HL-60 (cell line): Measurements from ENCODE around the gene MEX3B.

ENCODE experiments used
- DNase-seq, 2 experiments: peaks; one replicate each; pipeline ENCODE4 v3.0.0-alpha.2; 2010 to 2020; ENCODE audit warnings: low read depth in 1 of 2, low spot score in 1 of 2
- H3K27ac ChIP-seq: fragments of 250-450 bp; sonication (Bioruptor Pico); replicated peaks from 2 replicates; pipeline ENCODE4 v1.5.1; 2020; ENCODE audit warnings: mild to moderate bottlenecking, moderate library complexity
- H3K27me3 ChIP-seq: fragments of 250-450 bp; sonication (Bioruptor Pico); 2 replicates; pipeline ENCODE4 v1.5.1; 2021; ENCODE audit warnings: mild to moderate bottlenecking, moderate library complexity; ENCODE audit not compliant: insufficient read depth, poor library complexity, severe bottlenecking
- H3K4me3 ChIP-seq: replicated peaks from 2 replicates; pipeline ENCODE4 v1.5.1; 2011; ENCODE audit warnings: mild to moderate bottlenecking, control low read depth, low read length; ENCODE audit not compliant: insufficient read depth
- GABPA ChIP-seq: IDR thresholded peaks from 2 replicates; pipeline ENCODE4 v1.6.1; 2012; ENCODE audit warnings: low read depth
- POLR2AphosphoS5 ChIP-seq: IDR thresholded peaks from 2 replicates; pipeline ENCODE4 v1.6.1; 2012; ENCODE audit warnings: low read depth
- SPI1 ChIP-seq: IDR thresholded peaks from 2 replicates; pipeline ENCODE4 v1.6.1; 2012; ENCODE audit warnings: low read depth, mild to moderate bottlenecking, borderline replicate concordance
- TF ChIP-seq, protein P1 (sequence below): IDR thresholded peaks from 2 replicates; pipeline ENCODE4 v1.6.1; 2012; ENCODE audit warnings: low read depth; ENCODE audit not compliant: insufficient replicate concordance
- TF ChIP-seq, protein P2 (sequence below): IDR thresholded peaks from one replicate; pipeline ENCODE4 v1.5.1; 2011; ENCODE audit warnings: low read length, control low read depth, inconsistent platforms; ENCODE audit not compliant: insufficient read depth

The MEX3B gene

DNA sequence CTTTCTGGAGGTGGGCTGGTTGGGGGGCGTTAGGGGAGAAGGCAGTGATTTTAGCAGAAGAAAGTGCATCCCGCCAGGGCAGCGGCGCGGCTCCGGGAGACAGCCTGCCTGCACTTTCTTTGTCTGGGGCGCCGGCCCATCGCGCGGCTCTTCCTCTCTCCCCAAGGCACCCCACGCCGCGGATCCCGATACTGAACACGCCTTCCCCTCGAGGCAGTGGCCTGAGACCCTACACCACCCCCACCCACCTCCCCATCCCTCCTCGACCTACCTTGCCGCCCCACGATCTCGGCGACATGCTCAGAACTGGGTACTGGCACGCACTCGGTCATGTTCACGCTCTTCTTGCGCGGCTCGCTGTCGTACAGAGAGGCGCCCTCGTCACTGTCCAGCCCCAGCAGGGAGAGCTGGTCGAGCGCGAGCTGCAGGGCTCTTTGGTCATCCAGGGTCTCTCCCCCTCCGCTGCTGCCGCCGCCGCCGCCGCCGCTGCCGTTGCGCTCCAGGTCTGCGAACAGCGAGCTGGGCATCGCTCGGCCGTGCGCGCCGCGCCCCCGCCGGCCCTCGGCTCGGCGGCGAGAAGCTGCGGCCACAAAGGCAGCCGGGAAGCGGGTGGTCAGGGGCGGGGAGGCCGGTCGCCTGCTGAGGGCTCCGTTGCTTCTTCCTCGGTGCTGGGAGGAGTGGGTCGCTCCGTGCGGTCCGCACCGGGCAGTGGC, 483 bp downstream of the MEX3B start:
- DNase-seq = peak in 1 of 2 experiments; percentile 21
- Histone ChIP-seq H3K27me3 (peaks cover 12% of the 10 kb centered on the region), H3K4me3 (peak overlapping the region; percentile 73), H3K27ac (peak overlapping the region; percentile 79)
- TF ChIP-seq POLR2AphosphoS5 (no peak), GABPA (no peak), SPI1 (no peak)
- TF ChIP-seq, protein P1, sequence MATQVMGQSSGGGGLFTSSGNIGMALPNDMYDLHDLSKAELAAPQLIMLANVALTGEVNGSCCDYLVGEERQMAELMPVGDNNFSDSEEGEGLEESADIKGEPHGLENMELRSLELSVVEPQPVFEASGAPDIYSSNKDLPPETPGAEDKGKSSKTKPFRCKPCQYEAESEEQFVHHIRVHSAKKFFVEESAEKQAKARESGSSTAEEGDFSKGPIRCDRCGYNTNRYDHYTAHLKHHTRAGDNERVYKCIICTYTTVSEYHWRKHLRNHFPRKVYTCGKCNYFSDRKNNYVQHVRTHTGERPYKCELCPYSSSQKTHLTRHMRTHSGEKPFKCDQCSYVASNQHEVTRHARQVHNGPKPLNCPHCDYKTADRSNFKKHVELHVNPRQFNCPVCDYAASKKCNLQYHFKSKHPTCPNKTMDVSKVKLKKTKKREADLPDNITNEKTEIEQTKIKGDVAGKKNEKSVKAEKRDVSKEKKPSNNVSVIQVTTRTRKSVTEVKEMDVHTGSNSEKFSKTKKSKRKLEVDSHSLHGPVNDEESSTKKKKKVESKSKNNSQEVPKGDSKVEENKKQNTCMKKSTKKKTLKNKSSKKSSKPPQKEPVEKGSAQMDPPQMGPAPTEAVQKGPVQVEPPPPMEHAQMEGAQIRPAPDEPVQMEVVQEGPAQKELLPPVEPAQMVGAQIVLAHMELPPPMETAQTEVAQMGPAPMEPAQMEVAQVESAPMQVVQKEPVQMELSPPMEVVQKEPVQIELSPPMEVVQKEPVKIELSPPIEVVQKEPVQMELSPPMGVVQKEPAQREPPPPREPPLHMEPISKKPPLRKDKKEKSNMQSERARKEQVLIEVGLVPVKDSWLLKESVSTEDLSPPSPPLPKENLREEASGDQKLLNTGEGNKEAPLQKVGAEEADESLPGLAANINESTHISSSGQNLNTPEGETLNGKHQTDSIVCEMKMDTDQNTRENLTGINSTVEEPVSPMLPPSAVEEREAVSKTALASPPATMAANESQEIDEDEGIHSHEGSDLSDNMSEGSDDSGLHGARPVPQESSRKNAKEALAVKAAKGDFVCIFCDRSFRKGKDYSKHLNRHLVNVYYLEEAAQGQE = no peak
- TF ChIP-seq, protein P2, sequence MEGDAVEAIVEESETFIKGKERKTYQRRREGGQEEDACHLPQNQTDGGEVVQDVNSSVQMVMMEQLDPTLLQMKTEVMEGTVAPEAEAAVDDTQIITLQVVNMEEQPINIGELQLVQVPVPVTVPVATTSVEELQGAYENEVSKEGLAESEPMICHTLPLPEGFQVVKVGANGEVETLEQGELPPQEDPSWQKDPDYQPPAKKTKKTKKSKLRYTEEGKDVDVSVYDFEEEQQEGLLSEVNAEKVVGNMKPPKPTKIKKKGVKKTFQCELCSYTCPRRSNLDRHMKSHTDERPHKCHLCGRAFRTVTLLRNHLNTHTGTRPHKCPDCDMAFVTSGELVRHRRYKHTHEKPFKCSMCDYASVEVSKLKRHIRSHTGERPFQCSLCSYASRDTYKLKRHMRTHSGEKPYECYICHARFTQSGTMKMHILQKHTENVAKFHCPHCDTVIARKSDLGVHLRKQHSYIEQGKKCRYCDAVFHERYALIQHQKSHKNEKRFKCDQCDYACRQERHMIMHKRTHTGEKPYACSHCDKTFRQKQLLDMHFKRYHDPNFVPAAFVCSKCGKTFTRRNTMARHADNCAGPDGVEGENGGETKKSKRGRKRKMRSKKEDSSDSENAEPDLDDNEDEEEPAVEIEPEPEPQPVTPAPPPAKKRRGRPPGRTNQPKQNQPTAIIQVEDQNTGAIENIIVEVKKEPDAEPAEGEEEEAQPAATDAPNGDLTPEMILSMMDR = no peak

DNA sequence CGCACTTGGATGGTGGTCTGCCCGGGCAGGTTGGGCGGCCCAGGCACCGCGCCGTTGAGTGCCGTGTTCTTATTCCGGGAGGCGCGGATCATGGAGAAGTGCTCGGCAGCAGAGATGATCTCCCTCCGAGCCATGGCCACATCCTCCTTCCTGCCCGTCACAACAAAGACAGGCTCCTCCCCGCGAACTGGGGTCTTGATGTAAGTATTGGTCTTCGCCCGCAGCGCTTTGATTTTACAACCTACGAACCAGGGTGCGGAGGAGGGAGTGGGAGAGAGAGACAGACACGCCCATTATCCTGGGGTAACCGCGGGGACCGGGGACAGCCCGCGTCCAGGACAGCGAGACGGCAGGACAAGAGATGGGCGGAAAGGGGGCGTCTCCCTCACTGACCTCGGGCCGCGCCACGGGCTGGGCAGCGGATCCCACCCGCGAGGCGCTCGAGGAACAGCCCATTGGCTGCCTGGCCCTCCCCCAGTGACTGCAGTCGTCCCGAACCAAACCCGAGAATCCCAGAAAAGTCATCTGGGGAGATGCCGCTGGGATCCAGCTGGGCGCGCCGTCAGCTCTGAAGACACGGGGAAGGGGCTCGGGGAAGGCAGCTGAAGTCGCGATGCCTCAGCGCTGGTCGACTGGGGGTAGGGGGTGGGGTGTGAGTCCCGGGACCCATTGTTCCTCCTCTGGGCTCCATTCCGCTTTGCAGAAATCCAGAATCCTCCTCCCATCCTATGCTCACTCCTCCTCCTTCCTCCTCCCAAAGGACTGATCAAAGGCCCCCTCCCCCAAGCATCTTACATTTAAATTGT, 1.2 kb downstream of the MEX3B start:
- DNase-seq = peak in 1 of 2 experiments; percentile 7
- H3K4me3 ChIP-seq = peak overlapping the region; percentile 73
- no peak overlapping the region for H3K27ac ChIP-seq
- peaks cover 12% of the 10 kb centered on the region for H3K27me3 ChIP-seq
- TF ChIP-seq SPI1 (no peak), GABPA (no peak), POLR2AphosphoS5 (no peak)
- TF ChIP-seq, protein P1 = no peak
- TF ChIP-seq, protein P2 = no peak

DNA sequence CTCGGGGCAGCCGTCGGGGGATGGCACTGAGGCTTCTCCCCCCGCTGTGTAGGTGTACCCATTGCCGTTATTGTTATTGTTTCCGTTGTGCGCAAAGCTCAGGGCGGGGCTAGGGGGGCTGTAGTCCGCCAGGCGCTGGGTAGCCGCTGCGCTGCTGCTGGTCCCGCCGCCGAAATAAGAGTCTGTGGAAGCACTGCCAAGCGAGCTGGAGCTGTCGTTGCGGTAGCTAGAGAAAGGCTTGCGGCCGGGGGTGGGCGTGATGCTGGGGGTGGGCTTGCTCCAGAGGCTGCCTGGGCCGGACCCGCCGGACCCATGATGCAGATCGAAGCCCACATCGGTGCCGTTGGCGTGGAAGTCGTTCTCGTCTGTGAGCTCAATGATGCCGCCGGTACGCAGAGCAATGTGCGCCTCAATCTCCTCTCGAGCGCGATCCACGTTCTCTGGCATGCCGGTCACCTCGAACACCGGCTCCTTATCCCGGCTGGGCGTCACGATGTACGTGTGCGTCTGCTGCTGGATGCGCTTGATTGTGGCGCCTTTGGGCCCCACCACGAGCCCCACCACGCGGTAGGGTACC, 1.9 kb downstream of the MEX3B start:
- no peak overlapping the region for H3K27ac ChIP-seq
- TF ChIP-seq GABPA (no peak), SPI1 (no peak), POLR2AphosphoS5 (no peak)
- TF ChIP-seq, protein P2 = no peak
- TF ChIP-seq, protein P1 = no peak
- H3K4me3 ChIP-seq = no peak overlapping the region
- no peak for DNase-seq
- H3K27me3 ChIP-seq = peaks cover 12% of the 10 kb centered on the region
